NB4 (cell line): ENCODE measurements around the gene DOCK4.

Experiments
- MYC ChIP-seq: IDR thresholded peaks from 2 replicates; pipeline ENCODE4 v1.6.1; 2011; ENCODE audit warnings: low read depth, low read length
- POLR2A ChIP-seq: IDR thresholded peaks from 2 replicates; pipeline ENCODE4 v1.6.1; 2011; ENCODE audit warnings: mild to moderate bottlenecking; ENCODE audit not compliant: insufficient read length; ENCODE audit errors: extremely low read depth
- TF ChIP-seq, protein P1 (sequence below): IDR thresholded peaks from one replicate; pipeline ENCODE4 v1.5.1; 2012; ENCODE audit warnings: low read depth, low read length

DNA sequence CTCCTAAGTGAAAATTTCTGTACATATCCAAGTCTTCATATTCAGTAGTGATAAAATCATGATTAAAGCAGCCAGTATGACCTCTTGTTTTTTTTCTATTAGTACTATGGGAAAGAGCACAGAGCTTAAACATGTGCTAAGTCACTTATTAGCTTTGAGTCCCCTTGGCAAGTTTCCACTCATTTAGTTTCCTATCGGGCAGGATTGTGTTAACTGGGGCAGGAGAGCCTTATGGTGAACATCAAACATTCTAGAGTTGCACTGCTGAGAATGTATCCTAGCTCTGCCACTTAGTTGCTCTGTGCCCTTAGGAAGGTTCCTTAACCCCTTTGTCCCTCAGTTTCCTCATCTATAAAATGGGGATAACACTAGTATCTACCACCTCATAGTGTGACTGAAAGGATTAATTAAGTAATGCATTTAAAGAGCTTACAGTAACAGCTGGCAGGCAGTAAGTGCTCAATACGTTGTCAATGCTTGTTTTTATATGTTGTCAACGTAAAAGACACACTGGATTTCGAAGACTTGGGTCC, 117.6 kb downstream of the DOCK4 start:
- TF ChIP-seq, protein P1, sequence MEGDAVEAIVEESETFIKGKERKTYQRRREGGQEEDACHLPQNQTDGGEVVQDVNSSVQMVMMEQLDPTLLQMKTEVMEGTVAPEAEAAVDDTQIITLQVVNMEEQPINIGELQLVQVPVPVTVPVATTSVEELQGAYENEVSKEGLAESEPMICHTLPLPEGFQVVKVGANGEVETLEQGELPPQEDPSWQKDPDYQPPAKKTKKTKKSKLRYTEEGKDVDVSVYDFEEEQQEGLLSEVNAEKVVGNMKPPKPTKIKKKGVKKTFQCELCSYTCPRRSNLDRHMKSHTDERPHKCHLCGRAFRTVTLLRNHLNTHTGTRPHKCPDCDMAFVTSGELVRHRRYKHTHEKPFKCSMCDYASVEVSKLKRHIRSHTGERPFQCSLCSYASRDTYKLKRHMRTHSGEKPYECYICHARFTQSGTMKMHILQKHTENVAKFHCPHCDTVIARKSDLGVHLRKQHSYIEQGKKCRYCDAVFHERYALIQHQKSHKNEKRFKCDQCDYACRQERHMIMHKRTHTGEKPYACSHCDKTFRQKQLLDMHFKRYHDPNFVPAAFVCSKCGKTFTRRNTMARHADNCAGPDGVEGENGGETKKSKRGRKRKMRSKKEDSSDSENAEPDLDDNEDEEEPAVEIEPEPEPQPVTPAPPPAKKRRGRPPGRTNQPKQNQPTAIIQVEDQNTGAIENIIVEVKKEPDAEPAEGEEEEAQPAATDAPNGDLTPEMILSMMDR = no peak
- TF ChIP-seq MYC (no peak), POLR2A (no peak)
